ENCODE data around the gene NR3C1. TPM values are rescaled to one million over a fixed set of nuclear protein-coding genes. Genes with fewer than 3 reads are reported as not detected.
A peak's percentile ranks its signal among the peaks of the same experiment; 100 is the strongest.
"Not testable (repeated sequence)": the region's sequence is repeated elsewhere in the genome, so short reads cannot be mapped to it uniquely, and the experiment has no call there.

NR3C1 gene
- polyA plus RNA-seq, 6 donors from 2014 or later = 87.7 to 150 (median 106) TPM

DNA sequence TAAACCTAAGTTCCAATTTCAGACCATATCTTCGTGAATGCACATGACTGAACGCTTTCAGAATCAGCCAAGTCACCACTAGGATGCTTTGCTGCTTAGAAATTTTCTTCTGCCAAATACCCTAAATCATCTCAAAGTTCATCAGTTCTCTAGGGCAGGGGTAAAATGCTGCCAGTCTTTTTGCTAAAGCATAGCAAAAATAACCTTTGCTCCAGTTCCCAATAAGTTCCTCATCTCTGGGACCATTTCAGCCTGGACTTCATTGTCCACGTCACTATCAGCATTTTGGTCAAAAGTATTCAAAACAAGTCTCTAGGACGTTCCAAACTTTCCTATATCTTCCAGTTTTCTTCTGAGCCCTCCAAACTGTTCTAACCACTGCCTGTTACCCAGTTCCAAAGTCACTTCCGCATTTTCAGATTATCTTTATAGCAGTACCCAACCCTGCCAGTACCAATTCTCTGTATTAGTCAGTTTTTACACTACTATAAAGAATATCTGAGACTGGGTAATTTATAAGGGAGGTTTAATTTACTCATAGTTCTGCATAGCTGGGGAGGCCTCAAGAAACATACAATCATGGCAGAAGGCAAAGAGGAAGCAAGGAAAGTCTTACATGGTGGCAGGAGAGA is 74.8 kb downstream of the NR3C1 start:
- DNase-seq (no peak), ATAC-seq (ENCODE audit: low read depth in 2 of 2) (no peak)
- Mint-ChIP-seq H3K4me3 (no peak overlapping the region), H3K27me3 (no peaks in the 10 kb centered on the region), H3K9me3 (peaks cover 12 to 37% (median 29%) of the 10 kb centered on the region in 7 donors), H3K4me1 (peaks cover 34 to 48% (median 38%) of the 10 kb centered on the region in 3 donors), H3K27ac (peak overlapping the region in 1 of 6 donors; percentile 6), H3K36me3 (peaks cover 35 to 42% of the 10 kb centered on the region in 2 donors)

DNA sequence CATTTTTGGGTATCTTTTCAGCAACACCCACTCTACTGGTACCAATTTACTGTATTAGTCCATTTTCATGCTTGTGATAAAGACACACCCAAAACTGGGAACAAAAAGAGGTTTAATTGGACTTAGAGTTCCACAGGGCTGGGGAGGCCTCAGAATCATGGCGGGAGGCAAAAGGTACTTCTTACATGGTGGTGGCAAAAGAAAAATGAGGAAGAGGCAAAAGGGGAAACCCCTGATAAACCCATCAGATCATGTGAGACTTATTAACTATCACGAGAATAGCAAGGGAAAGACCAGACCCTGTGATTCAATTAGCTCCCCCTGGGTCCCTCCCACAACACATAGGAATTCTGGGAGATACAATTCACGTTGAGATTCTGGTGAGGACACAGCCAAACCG is 78.4 kb downstream of the NR3C1 start:
- Mint-ChIP-seq H3K36me3 (peaks cover 47 to 50% of the 10 kb centered on the region in 2 donors), H3K9me3 (peaks cover 12 to 37% (median 31%) of the 10 kb centered on the region in 7 donors), H3K27ac (peak overlapping the region in 3 of 6 donors; percentile 23 to 77 (median 54)), H3K4me1 (peaks cover 50 to 64% (median 59%) of the 10 kb centered on the region in 3 donors)
- not testable (repeated sequence) for H3K27me3 Mint-ChIP-seq; ATAC-seq (ENCODE audit: low read depth in 2 of 2); H3K4me3 Mint-ChIP-seq; DNase-seq

DNA sequence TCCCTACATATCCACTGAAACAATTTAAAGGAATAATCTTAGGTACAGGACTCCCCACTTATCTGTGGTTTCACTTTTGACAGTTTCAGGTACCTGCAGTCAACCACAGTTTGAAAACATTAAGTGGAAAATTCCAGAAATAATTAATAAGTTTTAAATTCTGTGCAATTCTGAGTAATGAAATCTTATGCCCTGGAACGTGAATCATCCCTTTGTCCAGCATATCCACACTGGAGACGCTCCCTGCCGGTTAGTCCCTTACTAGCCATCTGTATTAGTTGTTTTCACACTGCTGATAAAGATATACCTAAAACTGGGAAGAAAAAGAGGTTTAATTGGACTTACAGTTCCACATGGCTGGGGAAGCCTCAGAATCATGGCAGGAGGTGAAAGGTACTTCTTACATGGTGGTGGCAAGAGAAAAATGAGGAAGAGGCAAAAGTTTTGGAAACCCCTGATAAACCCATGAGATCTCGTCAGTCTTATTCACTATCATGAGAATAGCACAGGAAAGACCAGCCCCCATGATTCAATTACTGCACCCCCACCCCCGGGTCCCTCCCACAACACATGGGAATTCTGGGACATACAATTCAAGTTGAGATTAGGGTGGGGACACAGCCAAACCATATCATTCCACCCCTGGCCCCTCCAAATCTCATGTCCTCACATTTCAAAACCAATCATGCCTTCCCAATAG is 80.4 kb downstream of the NR3C1 start:
- peaks cover 5 to 26% (median 20%) of the 10 kb centered on the region in 7 donors for H3K9me3 Mint-ChIP-seq
- not testable (repeated sequence) for DNase-seq; ATAC-seq (ENCODE audit: low read depth in 2 of 2); H3K27me3 Mint-ChIP-seq
- peaks cover 47 to 61% (median 59%) of the 10 kb centered on the region in 3 donors for H3K4me1 Mint-ChIP-seq
- peak overlapping the region in 2 of 6 donors; percentile 54 to 71 for H3K27ac Mint-ChIP-seq
- peak overlapping the region in 1 of 8 donors; percentile 29 for H3K4me3 Mint-ChIP-seq
- peaks cover 36 to 38% of the 10 kb centered on the region in 2 donors for H3K36me3 Mint-ChIP-seq

DNA sequence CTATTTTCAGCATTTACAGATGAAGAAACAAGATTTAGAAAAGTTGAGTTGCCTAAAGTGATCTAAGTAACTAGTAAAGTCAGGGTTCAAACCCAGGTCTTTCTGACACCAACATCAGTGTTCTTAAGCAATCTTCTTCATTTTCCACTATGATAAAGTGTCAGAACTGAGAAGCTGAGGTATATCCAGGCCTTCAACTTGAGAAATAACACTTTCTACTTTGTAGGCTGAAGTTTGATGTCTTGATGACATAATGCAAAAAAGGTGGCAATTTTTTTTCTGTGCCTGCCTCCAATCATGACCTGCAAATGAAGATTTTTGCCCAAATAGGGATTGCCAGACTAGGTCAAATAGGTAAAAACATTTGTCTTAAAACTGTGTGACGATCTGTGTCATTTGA is 81.3 kb downstream of the NR3C1 start:
- DNase-seq (no peak), ATAC-seq (ENCODE audit: low read depth in 2 of 2) (no peak)
- Mint-ChIP-seq H3K4me3 (no peak overlapping the region), H3K36me3 (peaks cover 27 to 29% of the 10 kb centered on the region in 2 donors), H3K9me3 (peaks cover 4 to 18% (median 12%) of the 10 kb centered on the region in 7 donors), H3K27ac (peak overlapping the region in 1 of 6 donors; percentile 16), H3K4me1 (peaks cover 48 to 63% (median 53%) of the 10 kb centered on the region in 3 donors), H3K27me3 (no peaks in the 10 kb centered on the region)

DNA sequence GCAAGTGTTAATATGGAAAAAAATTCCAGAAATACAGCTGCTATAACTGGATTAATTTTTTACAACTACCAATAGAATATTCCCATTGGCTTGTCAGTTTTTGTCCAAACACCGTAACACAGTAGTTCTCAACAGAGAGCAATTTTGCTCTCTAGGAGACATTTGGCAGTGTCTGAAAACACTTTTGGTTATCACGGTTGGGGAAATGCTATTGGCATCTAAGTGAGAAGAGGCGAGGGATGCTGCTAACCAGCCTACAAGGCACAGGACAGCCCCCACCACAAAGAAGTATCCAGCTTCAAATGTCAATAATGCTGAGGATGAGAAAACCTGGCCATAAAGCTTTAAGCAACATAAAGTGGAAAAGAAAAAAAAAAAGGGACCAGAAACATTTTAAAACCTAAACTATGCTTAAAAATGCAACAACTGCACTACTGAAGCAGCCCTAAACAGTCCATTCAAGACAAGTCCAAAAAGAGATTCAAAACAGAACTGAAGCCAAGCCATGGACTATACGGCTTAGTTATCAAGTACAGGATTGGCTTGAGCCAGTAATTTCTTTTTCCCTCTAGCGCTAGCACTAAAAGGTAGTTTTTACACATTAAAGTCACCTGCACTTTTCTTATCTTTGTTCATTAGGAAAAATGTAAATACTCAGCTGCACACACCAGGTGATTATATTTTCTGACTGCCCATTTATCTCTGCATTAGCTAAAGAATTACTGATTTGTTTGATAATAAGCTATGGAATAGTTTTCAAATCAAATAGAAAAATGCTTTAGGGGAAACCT is 83.9 kb downstream of the NR3C1 start:
- DNase-seq (no peak), ATAC-seq (ENCODE audit: low read depth in 2 of 2) (no peak)
- Mint-ChIP-seq H3K27me3 (no peaks in the 10 kb centered on the region), H3K4me1 (peaks cover 44 to 70% (median 63%) of the 10 kb centered on the region in 3 donors), H3K36me3 (peaks cover 17% of the 10 kb centered on the region in 2 donors), H3K4me3 (no peak overlapping the region), H3K9me3 (peaks cover 0 to 5% (median under 1%) of the 10 kb centered on the region in 7 donors), H3K27ac (peak overlapping the region in 2 of 6 donors; percentile 44 to 79)

DNA sequence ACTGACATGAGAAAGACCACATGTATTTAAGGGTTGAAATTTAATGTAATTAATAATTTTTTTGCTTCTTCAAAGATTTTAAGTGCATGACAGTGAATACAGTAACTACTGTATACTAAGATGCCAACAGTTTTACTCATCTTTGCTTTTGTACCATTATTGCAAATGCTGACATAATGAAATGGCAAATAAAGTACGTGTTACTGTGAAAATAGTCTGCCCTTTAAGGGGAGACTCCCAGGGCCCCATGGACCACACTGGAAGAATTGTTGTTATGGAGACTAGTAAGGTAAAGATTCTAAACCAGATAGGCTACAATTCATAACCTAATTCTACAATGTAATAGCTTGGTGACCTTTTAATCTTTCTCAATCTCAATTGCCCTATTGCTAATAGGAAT is 84.7 kb downstream of the NR3C1 start:
- Mint-ChIP-seq H3K27ac (no peak overlapping the region), H3K27me3 (no peaks in the 10 kb centered on the region), H3K4me3 (no peak overlapping the region), H3K9me3 (peaks cover 0 to 4% (median 0%) of the 10 kb centered on the region in 7 donors), H3K4me1 (peaks cover 46 to 70% (median 65%) of the 10 kb centered on the region in 3 donors), H3K36me3 (peaks cover 9 to 12% of the 10 kb centered on the region in 2 donors)
- DNase-seq (no peak), ATAC-seq (ENCODE audit: low read depth in 2 of 2) (no peak)

DNA sequence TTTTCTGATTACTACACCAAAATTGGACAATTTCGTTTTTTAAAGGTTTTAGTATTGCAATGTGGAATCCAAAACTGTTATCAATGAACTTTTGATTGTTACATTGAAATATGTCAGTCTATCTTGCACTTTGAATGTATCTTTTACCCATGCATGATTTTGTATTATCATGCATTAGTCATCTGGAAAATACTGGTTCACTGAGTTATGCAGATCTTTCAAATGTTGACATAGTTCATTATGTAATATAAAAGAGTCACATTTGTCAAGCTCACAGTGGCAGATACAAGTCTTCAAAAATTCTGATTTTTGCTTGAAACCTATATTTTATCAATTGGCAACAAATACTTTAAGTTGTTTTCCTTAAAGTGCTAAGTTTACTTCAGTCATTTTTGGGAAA is 85.2 kb downstream of the NR3C1 start:
- Mint-ChIP-seq H3K4me3 (no peak overlapping the region), H3K27me3 (no peaks in the 10 kb centered on the region), H3K9me3 (peaks cover 0 to 3% (median 0%) of the 10 kb centered on the region in 7 donors), H3K36me3 (peaks cover 5 to 9% of the 10 kb centered on the region in 2 donors), H3K27ac (no peak overlapping the region), H3K4me1 (peaks cover 46 to 70% (median 64%) of the 10 kb centered on the region in 3 donors)
- ATAC-seq (ENCODE audit: low read depth in 2 of 2) (no peak), DNase-seq (no peak)

DNA sequence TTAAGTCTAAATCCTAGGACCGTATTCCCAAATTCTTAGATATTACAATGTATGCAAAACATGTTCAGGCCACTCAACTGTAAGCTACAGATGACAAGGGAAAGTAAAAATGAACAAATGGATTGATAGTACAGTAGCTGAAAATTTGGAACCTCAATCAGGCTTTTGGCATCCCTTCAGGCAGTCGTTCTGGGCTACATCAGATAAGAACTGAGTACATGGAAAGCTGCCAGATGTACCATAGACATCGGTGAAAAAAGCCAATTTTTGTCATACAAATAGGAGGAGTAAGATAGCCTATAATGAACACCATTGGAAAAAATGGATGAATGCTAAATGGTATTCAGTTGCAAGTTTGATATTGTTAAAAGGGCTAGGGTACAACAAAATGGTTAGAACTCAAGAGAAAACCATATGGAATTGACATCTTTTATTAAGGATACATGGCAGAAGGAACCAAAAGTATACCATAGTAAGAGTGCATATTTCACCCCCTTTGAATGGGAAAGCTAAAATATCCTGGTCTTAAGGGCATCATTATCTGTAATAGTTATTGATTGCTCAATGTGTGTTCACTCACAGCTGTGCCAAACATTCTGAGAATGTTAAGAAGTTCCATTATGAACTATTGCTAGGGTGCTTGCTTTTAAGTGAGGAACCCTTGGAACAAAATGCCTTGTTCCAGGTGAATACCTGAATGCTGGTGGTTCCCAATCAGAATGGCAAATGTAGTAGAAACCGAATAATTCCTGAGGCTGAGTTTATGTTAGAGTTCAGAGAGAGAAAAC is 86.4 kb downstream of the NR3C1 start:
- H3K4me3 Mint-ChIP-seq = no peak overlapping the region
- H3K4me1 Mint-ChIP-seq = peaks cover 47 to 64% (median 59%) of the 10 kb centered on the region in 3 donors
- DNase-seq = no peak
- ATAC-seq (ENCODE audit: low read depth in 2 of 2) = no peak
- no peaks in the 10 kb centered on the region for H3K9me3 Mint-ChIP-seq
- H3K36me3 Mint-ChIP-seq = peaks cover 9 to 10% of the 10 kb centered on the region in 2 donors
- H3K27me3 Mint-ChIP-seq = no peaks in the 10 kb centered on the region
- peak overlapping the region in 4 of 6 donors; percentile 2 to 59 (median 33) for H3K27ac Mint-ChIP-seq

DNA sequence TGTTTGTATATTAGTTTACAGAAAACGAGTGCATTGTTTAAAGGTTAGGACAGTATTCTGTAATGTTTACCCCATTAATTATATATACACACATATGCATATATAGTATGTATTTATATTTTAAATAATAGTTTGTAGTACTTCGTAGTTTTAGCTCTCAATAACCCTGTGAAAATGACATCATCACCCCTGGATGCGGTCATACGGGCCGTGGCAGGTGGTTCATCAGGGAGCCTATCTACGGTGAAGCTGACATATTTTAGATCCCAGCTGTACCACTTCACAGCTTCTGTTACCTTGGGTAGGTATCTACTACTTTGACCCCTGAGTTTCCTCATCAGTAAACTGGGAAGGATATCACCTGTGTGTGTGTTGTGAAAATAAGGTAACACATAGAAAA is 87.1 kb downstream of the NR3C1 start:
- Mint-ChIP-seq H3K4me3 (no peak overlapping the region), H3K9me3 (no peaks in the 10 kb centered on the region), H3K4me1 (peaks cover 48 to 65% (median 62%) of the 10 kb centered on the region in 3 donors), H3K27me3 (no peaks in the 10 kb centered on the region), H3K27ac (peak overlapping the region in 2 of 6 donors; percentile 18 to 39), H3K36me3 (peaks cover 15 to 16% of the 10 kb centered on the region in 2 donors)
- ATAC-seq (ENCODE audit: low read depth in 2 of 2) (no peak), DNase-seq (no peak)

DNA sequence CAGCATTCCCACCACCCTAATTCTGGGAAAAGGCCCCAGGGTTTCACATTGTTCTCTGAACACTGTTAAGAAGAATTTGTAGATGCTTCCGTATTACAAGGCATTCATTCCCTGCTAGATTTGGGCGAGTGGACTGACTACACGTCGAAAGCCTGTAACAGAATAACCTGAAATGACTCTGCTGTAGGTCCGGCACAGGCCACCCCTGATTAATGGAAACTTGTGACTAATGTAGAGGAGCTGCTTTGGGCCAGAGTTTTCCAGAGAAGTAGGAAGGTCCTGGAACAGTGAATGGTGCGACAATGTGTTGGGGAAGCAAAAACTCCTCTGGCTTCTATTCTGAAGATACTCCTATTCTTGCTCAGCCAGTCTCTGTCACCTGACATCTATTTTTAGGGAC is 87.6 kb downstream of the NR3C1 start:
- no peaks in the 10 kb centered on the region for H3K27me3 Mint-ChIP-seq
- H3K4me3 Mint-ChIP-seq = no peak overlapping the region
- DNase-seq (no peak), ATAC-seq (ENCODE audit: low read depth in 2 of 2) (no peak)
- H3K27ac Mint-ChIP-seq = no peak overlapping the region
- H3K9me3 Mint-ChIP-seq = no peaks in the 10 kb centered on the region
- H3K4me1 Mint-ChIP-seq = peaks cover 45 to 61% (median 59%) of the 10 kb centered on the region in 3 donors
- peaks cover 15 to 17% of the 10 kb centered on the region in 2 donors for H3K36me3 Mint-ChIP-seq

DNA sequence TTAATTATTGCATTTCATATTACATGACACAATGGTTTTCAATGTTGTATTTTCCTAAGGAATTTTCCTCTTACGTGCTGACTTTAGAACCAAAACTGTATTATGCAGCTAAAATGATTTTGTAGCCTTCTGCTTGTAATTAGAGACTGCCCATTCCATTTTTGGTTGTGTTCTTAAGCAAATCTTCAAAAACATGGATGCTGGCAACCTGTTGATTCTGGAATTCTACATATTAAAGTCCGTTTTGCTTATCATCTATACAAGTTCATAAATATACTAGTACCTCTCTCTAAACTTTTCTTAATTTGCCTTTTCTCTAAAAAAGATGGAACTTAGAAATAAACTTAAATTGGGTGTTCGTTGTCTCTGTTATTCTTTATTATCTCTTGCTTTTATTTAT is 88.3 kb downstream of the NR3C1 start:
- H3K27ac Mint-ChIP-seq = peak overlapping the region in 2 of 6 donors; percentile 19 to 81
- H3K9me3 Mint-ChIP-seq = no peaks in the 10 kb centered on the region
- H3K27me3 Mint-ChIP-seq = no peaks in the 10 kb centered on the region
- H3K4me1 Mint-ChIP-seq = peaks cover 41 to 55% (median 53%) of the 10 kb centered on the region in 3 donors
- DNase-seq = no peak
- peaks cover 15 to 20% of the 10 kb centered on the region in 2 donors for H3K36me3 Mint-ChIP-seq
- no peak for ATAC-seq (ENCODE audit: low read depth in 2 of 2)
- peak overlapping the region in 1 of 8 donors; percentile 29 for H3K4me3 Mint-ChIP-seq

DNA sequence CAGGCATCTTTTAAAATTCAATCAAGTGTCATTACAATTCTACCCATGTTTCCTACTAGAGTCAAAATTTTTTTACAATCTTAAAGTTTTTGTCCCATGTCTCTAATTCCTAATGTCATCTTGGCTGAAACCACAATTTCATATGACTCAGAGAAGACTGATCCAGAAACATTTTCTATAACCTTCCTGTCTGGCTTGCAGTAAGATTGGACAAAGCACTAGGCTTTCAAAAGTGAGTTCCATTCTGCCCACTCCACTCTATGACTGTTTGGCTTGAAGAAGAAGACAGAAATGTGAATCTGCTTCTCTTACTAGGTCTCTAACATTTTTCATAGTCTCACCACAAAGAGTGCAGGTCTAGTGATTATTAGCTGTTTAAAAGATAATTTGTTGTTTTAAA is 88.8 kb downstream of the NR3C1 start:
- Mint-ChIP-seq H3K4me1 (peaks cover 36 to 50% (median 49%) of the 10 kb centered on the region in 3 donors), H3K27ac (peak overlapping the region in 3 of 6 donors; percentile 73 to 85 (median 79))

More for the DNA sequence above, 88.8 kb downstream of the NR3C1 start:
- H3K4me3 Mint-ChIP-seq = peak overlapping the region in 2 of 8 donors; percentile 16 to 68
- peaks cover 15 to 26% of the 10 kb centered on the region in 2 donors for H3K36me3 Mint-ChIP-seq
- DNase-seq = no peak
- H3K9me3 Mint-ChIP-seq = no peaks in the 10 kb centered on the region
- ATAC-seq (ENCODE audit: low read depth in 2 of 2) = no peak
- H3K27me3 Mint-ChIP-seq = no peaks in the 10 kb centered on the region

Data from naive B cell (primary cell).